Lower leg skin (tissue), 3 donors: ENCODE results near the gene RAB26.
"Not testable (repeated sequence)": the region's sequence is repeated elsewhere in the genome, so short reads cannot be mapped to it uniquely, and the experiment has no call there.

Experiments
- CTCF ChIP-seq, 3 donors: fragments of 450-650 bp; IDR thresholded peaks; one replicate each; pipeline ENCODE4 v1.5.1; 2016; ENCODE audit warnings: antibody characterized with exemption in 3 of 3, mild to moderate bottlenecking in 3 of 3, moderate library complexity in 2 of 3
- POLR2A ChIP-seq, 2 donors: fragments of 450-650 bp; IDR thresholded peaks; one replicate each; pipeline ENCODE4 v1.6.1; 2016 to 2017; ENCODE audit warnings: antibody characterized with exemption in 2 of 2, mild to moderate bottlenecking in 1 of 2, moderate library complexity in 1 of 2

- not testable (repeated sequence) for TF ChIP-seq CTCF, POLR2A (IDR thresholded peaks at IDR 0.05)
Measured at GRCh38 chr16:2111412-2112335, 36.8 kb upstream of the RAB26 start.
